GM12864 (cell line): ENCODE results near the gene NSUN6.
"Not testable (repeated sequence)": the region's sequence is repeated elsewhere in the genome, so short reads cannot be mapped to it uniquely, and the experiment has no call there.

ENCODE experiments used
- DNase-seq: peaks from one replicate; pipeline ENCODE4 v3.0.0-alpha.2; 2011; ENCODE audit warnings: low read depth
- H3K4me3 ChIP-seq: 2 replicates; pipeline ENCODE4 v1.5.1; 2011; ENCODE audit warnings: mild to moderate bottlenecking, low read depth, low read length, control low read depth
- TF ChIP-seq, protein P1 (sequence below): IDR thresholded peaks from 2 replicates; pipeline ENCODE4 v1.5.1; 2011; ENCODE audit warnings: low read depth, mild to moderate bottlenecking, moderate library complexity, low read length, control low read depth, inconsistent platforms; ENCODE audit errors: missing control alignments

The NSUN6 gene

DNA sequence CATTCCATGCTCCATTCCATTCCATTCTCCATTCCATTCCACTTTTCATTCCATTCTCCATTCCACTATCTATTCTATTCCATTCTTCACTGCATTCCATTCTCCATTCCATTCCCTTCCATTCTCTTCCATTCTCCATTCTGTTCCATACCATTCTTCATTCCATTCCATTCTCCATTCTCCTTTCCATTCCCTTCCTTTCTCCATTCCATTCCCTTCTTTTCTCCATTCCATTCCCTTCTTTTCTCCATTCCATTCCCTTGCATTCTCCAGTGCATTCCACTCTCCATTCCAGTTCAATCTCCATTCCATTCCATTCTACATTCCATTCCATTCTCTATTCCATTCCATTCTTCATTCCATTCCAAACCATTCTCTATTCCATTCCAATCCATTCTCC, 80.3 kb downstream of the NSUN6 start:
- no peak overlapping the region for H3K4me3 ChIP-seq
- no peak for DNase-seq
- TF ChIP-seq, protein P1, sequence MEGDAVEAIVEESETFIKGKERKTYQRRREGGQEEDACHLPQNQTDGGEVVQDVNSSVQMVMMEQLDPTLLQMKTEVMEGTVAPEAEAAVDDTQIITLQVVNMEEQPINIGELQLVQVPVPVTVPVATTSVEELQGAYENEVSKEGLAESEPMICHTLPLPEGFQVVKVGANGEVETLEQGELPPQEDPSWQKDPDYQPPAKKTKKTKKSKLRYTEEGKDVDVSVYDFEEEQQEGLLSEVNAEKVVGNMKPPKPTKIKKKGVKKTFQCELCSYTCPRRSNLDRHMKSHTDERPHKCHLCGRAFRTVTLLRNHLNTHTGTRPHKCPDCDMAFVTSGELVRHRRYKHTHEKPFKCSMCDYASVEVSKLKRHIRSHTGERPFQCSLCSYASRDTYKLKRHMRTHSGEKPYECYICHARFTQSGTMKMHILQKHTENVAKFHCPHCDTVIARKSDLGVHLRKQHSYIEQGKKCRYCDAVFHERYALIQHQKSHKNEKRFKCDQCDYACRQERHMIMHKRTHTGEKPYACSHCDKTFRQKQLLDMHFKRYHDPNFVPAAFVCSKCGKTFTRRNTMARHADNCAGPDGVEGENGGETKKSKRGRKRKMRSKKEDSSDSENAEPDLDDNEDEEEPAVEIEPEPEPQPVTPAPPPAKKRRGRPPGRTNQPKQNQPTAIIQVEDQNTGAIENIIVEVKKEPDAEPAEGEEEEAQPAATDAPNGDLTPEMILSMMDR: no peak

DNA sequence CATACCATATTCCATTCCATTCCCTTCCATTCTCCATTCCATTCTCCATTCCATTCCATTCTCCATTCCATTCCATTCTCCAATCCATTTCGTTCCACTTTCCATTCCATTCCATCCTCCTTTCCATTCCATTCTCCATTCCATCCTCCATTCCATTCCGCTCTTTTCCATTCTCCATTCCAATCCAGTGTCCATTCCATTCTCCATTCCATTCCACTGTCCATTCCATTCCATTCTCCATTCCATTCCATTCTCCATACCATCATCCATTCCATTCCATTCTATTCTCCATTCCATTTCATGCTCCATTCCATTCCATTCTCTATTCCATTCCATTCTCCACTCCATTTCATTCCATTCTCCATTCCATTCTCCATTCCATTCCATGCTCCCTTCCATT, 81.0 kb downstream of the NSUN6 start:
- not testable (repeated sequence) for H3K4me3 ChIP-seq, DNase-seq

DNA sequence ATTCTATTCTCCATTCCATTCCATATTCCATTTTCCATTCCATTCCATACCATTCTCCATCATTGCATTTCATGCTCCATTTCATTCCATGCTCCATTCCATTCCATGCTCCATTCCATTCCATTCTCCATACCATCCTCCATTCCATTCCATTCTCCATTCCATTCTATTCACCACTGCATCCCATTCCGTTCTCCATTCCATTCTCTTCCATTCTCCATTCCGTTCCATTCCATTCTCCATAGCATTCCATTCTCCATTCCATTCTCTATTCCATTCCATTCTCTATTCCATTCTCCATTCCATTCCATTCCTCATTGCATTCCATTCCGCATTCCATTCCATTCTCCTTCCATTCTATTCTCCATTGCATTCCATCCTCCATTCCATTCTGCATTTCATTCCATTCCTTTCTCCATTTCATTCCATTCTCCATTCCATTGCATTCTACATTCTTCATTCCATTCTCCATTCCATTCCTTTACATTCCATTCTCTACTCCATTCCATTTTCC, 84.0 kb downstream of the NSUN6 start:
- DNase-seq: no peak
- TF ChIP-seq, protein P1: no peak
- no peak overlapping the region for H3K4me3 ChIP-seq

DNA sequence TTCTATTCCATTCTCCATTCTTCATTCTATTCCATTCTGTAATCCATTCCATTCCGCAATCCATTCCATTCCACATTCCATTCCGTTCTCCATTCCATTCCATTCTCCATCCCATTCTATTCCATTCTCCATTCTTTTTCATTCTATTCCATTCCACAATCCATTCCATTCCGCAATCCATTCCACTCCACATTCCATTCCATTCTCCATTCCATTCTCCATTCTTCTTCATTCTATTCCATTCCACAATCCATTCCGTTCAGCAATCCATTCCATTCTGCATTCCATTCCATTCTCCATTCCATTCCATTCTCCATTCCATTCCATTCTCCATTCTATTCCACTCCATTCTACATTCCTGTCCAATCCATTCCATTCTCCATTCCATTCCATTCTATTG, 85.2 kb downstream of the NSUN6 start:
- no peak for DNase-seq
- no peak overlapping the region for H3K4me3 ChIP-seq
- TF ChIP-seq, protein P1: no peak

DNA sequence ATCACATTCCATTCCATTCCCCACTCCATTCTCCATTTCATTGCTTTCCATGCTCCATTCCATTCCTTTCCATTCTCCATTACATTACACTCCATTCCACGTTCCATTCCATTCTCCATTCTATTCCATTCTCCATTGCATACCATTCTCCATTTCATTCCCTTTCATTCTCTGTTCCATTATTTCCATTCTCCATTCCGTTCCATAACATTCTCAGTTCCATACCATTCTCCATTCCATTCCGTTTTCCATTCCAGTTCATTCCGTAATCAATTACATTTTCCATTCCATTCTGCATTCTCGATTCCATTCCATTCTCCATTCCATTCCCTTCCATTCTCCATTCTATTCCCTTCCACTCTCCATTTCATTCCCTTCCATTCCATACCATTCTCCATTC, 86.4 kb downstream of the NSUN6 start:
- H3K4me3 ChIP-seq: no peak overlapping the region
- DNase-seq: no peak
- TF ChIP-seq, protein P1: no peak

DNA sequence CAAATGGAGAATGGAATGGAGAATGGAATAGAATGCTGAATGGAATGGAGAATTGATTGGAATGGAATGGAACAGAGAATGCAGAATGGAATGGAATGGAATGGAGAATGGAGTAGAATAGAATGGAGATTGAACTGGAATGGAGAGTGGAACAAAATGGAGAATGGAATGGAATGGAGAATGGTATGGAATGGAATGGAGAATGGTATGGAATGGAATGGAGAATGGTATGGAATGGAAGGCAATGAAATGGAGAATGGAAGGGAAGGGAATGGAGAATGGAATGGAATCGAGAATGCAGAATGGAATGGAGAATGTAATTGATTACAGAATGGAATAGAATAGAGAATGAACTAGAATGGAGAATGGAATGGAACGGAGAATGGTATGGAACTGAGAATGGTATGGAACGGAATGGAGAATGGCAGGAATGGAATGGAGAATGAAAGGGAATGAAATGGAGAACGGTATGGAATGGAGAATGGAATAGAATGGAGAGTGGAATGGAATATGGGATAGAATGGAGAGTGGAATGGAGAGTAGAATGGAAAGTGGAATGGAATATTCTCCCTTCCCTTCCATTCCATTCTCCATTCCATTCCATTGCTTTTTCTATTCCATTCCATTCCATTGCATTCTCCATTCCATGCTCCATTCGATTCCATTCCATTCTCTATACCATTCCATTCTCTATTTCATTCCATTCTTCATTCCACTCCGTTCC, 88.2 kb downstream of the NSUN6 start:
- H3K4me3 ChIP-seq: no peak overlapping the region
- no peak for DNase-seq
- TF ChIP-seq, protein P1: no peak

DNA sequence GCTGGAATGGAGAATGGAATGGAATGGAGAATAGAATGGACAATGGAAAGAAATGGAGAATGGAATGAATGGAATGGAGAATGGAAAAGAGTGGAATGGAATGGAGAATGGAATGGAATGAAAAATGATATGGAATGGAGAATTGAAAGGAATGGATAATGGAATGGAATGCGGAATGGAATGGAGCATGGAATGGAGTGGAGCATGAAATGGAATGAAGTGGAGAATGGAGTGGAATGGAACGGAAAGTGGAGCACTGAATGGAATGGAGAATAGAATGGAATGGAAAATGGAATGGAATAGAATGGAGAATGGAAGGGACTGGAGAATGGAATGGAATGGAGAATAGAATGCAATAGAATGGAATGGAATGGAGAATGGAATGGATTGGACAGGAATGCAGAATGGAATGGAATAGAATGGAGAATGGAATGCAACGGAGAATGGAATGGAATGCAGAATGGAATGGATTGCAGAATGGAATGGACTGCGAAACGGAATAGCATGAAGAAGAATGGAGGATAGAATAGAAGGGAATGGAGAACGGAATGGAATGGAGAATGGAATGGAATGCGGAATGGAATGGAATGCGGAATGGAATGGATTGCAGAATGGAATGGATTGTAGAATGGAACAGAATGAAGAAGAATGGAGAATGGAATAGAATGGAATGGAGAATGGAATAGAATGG, 89.4 kb downstream of the NSUN6 start:
- no peak overlapping the region for H3K4me3 ChIP-seq
- TF ChIP-seq, protein P1: no peak
- no peak for DNase-seq
